H1 (cell line): ENCODE data around the gene MEN1. TPM values are rescaled to one million over a fixed set of nuclear protein-coding genes. Genes with fewer than 3 reads are reported as not detected.

Experiments
- BRCA1 ChIP-seq: IDR thresholded peaks from 2 replicates; pipeline ENCODE4 v1.6.1; 2012; ENCODE audit warnings: low read depth, low read length, improper control_type of control experiment
- CEBPB ChIP-seq: IDR thresholded peaks from 2 replicates; pipeline ENCODE4 v1.6.1; 2012; ENCODE audit warnings: low read depth, low read length
- CHD2 ChIP-seq: IDR thresholded peaks from 2 replicates; pipeline ENCODE4 v1.6.1; 2012; ENCODE audit warnings: low read length, improper control_type of control experiment
- FOSL1 ChIP-seq: IDR thresholded peaks from 2 replicates; pipeline ENCODE4 v1.6.1; 2011; ENCODE audit warnings: mild to moderate bottlenecking, low read depth, low read length, moderate library complexity; ENCODE audit not compliant: insufficient read depth
- JUN ChIP-seq: IDR thresholded peaks from 2 replicates; pipeline ENCODE4 v1.6.1; 2011; ENCODE audit warnings: low read depth, mild to moderate bottlenecking, improper control_type of control experiment, low read length
- KDM5A ChIP-seq: fragments of 200-600 bp; IDR thresholded peaks from 2 replicates; pipeline ENCODE4 v1.7.1; 2012; ENCODE audit warnings: mild to moderate bottlenecking, low read length, inconsistent platforms, mixed read lengths
- NRF1 ChIP-seq: IDR thresholded peaks from 2 replicates; pipeline ENCODE4 v1.6.1; 2011; ENCODE audit warnings: mild to moderate bottlenecking, low read depth, low read length, improper control_type of control experiment
- PHF8 ChIP-seq: fragments of 200-600 bp; sonication (generic); conservative IDR thresholded peaks from 2 replicates; pipeline ENCODE4 v1.7.1; 2012; ENCODE audit warnings: low read depth, mild to moderate bottlenecking, inconsistent platforms, low read length, moderate library complexity
- RAD21 ChIP-seq, 2 experiments: IDR thresholded peaks in 1 of 2; conservative IDR thresholded peaks in 1 of 2; 2 replicates each; pipeline ENCODE4 v1.6.1; 2011; ENCODE audit warnings: low read depth in 2 of 2, low read length in 2 of 2, improper control_type of control experiment in 1 of 2, inconsistent platforms in 1 of 2, mild to moderate bottlenecking in 1 of 2, moderate library complexity in 1 of 2
- RFX5 ChIP-seq: IDR thresholded peaks from 2 replicates; pipeline ENCODE4 v1.6.1; 2011; ENCODE audit warnings: low read depth, low read length, improper control_type of control experiment, borderline replicate concordance
- RNF2 ChIP-seq: fragments of 200-900, 300-1000 bp; sonication (generic); IDR thresholded peaks from 2 replicates; pipeline ENCODE4 v1.7.1; 2016; ENCODE audit warnings: borderline replicate concordance, low read depth, mild to moderate bottlenecking, antibody characterized with exemption, low read length; ENCODE audit not compliant: poor library complexity, severe bottlenecking; ENCODE audit errors: missing control alignments
- SUZ12 ChIP-seq: fragments of 200-600 bp; sonication (generic); IDR thresholded peaks from 2 replicates; pipeline ENCODE4 v1.6.1; 2012; ENCODE audit warnings: mild to moderate bottlenecking, inconsistent platforms, low read length, moderate library complexity, mixed read lengths
- TCF12 ChIP-seq: IDR thresholded peaks from 2 replicates; pipeline ENCODE4 v1.6.1; 2011; ENCODE audit warnings: low read depth, mild to moderate bottlenecking, low read length
- YY1 ChIP-seq: IDR thresholded peaks from 2 replicates; pipeline ENCODE4 v1.6.1; 2011; ENCODE audit warnings: low read depth, mild to moderate bottlenecking, low read length
- ZNF274 ChIP-seq: IDR thresholded peaks from 2 replicates; pipeline ENCODE4 v1.7.0; 2012; ENCODE audit warnings: low read length, borderline replicate concordance; ENCODE audit errors: extremely low read depth
- polyA plus RNA-seq, 7 experiments: library from polyadenylated mRNA; depleted of rRNA in 3 of 7; stranded (reverse) in 5 of 7; unstranded in 2 of 7; fragments of >200 nt in 5 of 7; fragments of 200-250 nt in 2 of 7; gene quantifications; 1 replicate in 5 of 7; 2 replicates in 1 of 7; 4 replicates in 1 of 7; pipeline versions ENCODE4 v1.2.1 to v1.2.3, GENCODE V29; 2011 to 2013; ENCODE audit warnings: missing spikeins in 2 of 7, mixed read lengths in 2 of 7
- total RNA-seq: library from RNA; stranded (reverse); fragmentation: NEBNext Ultra II Directional; extraction: Animal tissue kit (Norgen Biotek cat#: 25700); gene quantifications from 2 replicates; pipeline ENCODE4 v1.2.1, GENCODE V29; 2021
- TF ChIP-seq, protein P1 (sequence below), 3 experiments: IDR thresholded peaks; 1 replicate in 2 of 3; 2 replicates in 1 of 3; pipeline versions ENCODE4 v1.5.1 to v1.6.1; 2011; ENCODE audit warnings: low read length in 3 of 3, mild to moderate bottlenecking in 3 of 3, inconsistent platforms in 2 of 3, low read depth in 1 of 3, moderate library complexity in 1 of 3; ENCODE audit not compliant: insufficient read depth in 1 of 3; ENCODE audit errors: control extremely low read depth in 1 of 3
- TF ChIP-seq, protein P2 (sequence below): IDR thresholded peaks from 2 replicates; pipeline ENCODE4 v1.6.1; 2011; ENCODE audit warnings: low read length, improper control_type of control experiment
- TF ChIP-seq, protein P3 (sequence below): IDR thresholded peaks from 2 replicates; pipeline ENCODE4 v1.6.1; 2012; ENCODE audit warnings: inconsistent platforms
- TF ChIP-seq, protein P4 (sequence below): IDR thresholded peaks from 2 replicates; pipeline ENCODE4 v1.6.1; 2012; ENCODE audit warnings: inconsistent platforms

Gene MEN1
- total and polyA plus RNA-seq, 2 of the 8 experiments (the other 6 are each of a cell fraction or from before 2014, with no cell fraction given), result 47.2 to 56.3 TPM

DNA sequence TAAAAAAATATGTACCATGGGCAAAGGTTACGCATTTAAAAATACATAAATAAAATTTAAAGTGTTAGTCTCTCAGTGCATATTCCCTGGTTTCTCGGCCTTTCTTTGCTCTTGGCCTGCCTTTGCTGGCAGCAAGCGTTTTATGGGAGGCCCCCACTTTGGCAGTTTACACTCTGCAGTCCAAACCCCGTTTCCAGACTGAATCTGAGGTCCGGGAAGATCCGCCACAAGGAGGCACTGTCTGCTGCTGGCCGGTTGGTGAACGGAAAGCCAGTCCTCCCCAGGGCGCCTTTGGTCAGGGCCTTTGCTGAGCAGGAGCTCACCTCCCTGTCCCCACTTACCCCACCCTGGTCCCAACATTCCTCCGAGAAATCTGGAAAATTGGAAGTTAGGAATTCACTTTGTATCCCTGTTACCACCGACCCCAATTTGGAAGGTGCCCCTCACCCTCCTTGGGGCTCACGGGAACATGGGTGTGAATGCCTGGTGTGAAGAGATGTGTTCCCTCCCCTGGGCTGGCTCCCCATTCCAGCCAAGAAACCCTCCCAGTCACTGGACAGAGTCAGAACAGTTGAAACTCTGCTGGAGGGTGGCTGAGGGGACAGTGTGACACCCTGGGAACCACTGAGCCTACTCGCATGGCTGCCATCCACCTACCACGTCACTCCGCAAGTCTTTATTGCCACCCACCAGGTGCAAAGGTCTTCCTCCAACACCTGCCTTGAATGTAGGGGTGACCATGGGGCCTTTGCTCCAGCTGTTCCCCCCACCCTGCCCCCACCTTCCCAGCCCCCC, 22.6 kb downstream of the MEN1 start (continued):
- TF ChIP-seq, protein P1, sequence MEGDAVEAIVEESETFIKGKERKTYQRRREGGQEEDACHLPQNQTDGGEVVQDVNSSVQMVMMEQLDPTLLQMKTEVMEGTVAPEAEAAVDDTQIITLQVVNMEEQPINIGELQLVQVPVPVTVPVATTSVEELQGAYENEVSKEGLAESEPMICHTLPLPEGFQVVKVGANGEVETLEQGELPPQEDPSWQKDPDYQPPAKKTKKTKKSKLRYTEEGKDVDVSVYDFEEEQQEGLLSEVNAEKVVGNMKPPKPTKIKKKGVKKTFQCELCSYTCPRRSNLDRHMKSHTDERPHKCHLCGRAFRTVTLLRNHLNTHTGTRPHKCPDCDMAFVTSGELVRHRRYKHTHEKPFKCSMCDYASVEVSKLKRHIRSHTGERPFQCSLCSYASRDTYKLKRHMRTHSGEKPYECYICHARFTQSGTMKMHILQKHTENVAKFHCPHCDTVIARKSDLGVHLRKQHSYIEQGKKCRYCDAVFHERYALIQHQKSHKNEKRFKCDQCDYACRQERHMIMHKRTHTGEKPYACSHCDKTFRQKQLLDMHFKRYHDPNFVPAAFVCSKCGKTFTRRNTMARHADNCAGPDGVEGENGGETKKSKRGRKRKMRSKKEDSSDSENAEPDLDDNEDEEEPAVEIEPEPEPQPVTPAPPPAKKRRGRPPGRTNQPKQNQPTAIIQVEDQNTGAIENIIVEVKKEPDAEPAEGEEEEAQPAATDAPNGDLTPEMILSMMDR (IDR thresholded peaks at IDR 0.05; ENCODE audit: control extremely low read depth in 1 of 3, insufficient read depth in 1 of 3, low read depth in 1 of 3, low read length in 3 of 3), result peak; percentile 87 to 91 (median 90)
- TF ChIP-seq NRF1 (no peak), YY1 (0 out of 2 replicates have a peak, but pooled peaks have one; percentile 23), KDM5A (no peak), CHD2 (no peak), FOSL1 (no peak), BRCA1 (no peak), SUZ12 (no peak), RFX5 (no peak), PHF8 (no peak), RNF2 (no peak), RAD21 (IDR thresholded peaks at IDR 0.05 in 1 of 2, conservative IDR thresholded peaks at IDR 0.05 in 1 of 2; ENCODE audit: low read depth in 2 of 2, low read length in 2 of 2) (peak; percentile 73 to 82), JUN (no peak), CEBPB (no peak), TCF12 (no peak), ZNF274 (no peak)
- TF ChIP-seq, protein P2, sequence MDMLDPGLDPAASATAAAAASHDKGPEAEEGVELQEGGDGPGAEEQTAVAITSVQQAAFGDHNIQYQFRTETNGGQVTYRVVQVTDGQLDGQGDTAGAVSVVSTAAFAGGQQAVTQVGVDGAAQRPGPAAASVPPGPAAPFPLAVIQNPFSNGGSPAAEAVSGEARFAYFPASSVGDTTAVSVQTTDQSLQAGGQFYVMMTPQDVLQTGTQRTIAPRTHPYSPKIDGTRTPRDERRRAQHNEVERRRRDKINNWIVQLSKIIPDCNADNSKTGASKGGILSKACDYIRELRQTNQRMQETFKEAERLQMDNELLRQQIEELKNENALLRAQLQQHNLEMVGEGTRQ, result no peak
- TF ChIP-seq, protein P3, sequence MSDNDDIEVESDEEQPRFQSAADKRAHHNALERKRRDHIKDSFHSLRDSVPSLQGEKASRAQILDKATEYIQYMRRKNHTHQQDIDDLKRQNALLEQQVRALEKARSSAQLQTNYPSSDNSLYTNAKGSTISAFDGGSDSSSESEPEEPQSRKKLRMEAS, result no peak
- TF ChIP-seq, protein P4, sequence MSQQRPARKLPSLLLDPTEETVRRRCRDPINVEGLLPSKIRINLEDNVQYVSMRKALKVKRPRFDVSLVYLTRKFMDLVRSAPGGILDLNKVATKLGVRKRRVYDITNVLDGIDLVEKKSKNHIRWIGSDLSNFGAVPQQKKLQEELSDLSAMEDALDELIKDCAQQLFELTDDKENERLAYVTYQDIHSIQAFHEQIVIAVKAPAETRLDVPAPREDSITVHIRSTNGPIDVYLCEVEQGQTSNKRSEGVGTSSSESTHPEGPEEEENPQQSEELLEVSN, result no peak
